Measurements from ENCODE around the gene AGO3. TPM values are rescaled to one million over a fixed set of nuclear protein-coding genes. Genes with fewer than 3 reads are reported as not detected.

Gene AGO3
- total and polyA plus RNA-seq, 2 of the 13 experiments (the other 11 are each of a cell fraction or from before 2014, with no cell fraction given) = 21.2 to 27.1 TPM

DNA sequence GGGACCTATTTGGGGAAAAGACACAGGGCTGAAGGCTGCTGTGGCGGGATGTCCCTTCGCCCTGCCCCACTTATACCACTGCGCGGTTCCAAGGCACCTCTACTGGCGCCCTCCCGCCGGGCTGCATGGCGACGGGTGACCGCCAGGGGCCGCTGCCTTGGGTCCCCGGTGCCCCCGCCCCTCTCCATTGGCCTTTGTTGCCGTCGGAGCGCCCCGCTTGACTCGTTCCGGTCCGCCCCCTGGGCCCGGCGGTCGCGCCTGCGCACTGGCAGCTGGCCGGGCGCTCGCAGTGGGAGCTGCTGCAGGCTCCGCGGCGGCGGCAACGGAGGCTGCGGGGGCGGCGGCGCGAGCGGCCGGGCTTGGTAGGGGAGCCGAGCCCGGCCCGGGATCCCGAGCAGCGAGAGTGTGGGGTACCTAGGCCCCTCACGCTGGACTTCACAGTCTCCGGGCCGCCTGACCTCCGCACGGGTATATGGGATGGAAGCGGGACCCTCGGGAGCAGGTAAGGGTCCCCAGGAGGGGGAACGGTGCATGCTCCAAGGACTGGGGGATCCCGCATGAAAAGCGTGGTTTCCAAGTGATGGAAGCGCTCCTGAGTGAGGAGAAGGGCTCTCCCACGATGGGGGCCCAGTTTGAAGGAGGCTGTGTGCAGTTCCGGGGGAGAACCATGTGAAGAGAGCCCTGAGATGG, 47.8 kb upstream of the AGO3 start, which contains the start of gene AGO1 (continued):
- TF ChIP-seq, protein P1, sequence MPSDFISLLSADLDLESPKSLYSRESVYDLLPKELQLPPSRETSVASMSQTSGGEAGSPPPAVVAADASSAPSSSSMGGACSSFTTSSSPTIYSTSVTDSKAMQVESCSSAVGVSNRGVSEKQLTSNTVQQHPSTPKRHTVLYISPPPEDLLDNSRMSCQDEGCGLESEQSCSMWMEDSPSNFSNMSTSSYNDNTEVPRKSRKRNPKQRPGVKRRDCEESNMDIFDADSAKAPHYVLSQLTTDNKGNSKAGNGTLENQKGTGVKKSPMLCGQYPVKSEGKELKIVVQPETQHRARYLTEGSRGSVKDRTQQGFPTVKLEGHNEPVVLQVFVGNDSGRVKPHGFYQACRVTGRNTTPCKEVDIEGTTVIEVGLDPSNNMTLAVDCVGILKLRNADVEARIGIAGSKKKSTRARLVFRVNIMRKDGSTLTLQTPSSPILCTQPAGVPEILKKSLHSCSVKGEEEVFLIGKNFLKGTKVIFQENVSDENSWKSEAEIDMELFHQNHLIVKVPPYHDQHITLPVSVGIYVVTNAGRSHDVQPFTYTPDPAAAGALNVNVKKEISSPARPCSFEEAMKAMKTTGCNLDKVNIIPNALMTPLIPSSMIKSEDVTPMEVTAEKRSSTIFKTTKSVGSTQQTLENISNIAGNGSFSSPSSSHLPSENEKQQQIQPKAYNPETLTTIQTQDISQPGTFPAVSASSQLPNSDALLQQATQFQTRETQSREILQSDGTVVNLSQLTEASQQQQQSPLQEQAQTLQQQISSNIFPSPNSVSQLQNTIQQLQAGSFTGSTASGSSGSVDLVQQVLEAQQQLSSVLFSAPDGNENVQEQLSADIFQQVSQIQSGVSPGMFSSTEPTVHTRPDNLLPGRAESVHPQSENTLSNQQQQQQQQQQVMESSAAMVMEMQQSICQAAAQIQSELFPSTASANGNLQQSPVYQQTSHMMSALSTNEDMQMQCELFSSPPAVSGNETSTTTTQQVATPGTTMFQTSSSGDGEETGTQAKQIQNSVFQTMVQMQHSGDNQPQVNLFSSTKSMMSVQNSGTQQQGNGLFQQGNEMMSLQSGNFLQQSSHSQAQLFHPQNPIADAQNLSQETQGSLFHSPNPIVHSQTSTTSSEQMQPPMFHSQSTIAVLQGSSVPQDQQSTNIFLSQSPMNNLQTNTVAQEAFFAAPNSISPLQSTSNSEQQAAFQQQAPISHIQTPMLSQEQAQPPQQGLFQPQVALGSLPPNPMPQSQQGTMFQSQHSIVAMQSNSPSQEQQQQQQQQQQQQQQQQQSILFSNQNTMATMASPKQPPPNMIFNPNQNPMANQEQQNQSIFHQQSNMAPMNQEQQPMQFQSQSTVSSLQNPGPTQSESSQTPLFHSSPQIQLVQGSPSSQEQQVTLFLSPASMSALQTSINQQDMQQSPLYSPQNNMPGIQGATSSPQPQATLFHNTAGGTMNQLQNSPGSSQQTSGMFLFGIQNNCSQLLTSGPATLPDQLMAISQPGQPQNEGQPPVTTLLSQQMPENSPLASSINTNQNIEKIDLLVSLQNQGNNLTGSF (CRISPR knock-in tag; IDR thresholded peaks at IDR 0.05) = no peak
- TF ChIP-seq HOXA7 (CRISPR knock-in tag; IDR thresholded peaks at IDR 0.05) = no peak
- no peak; the same call in 1 of the 2 replicates for TF ChIP-seq ZNF558 (CRISPR knock-in tag; IDR thresholded peaks at IDR 0.05; ENCODE audit: borderline replicate concordance)
- TF ChIP-seq NR2F6 (IDR thresholded peaks at IDR 0.05) = no peak
- TF ChIP-seq NR2F6 (CRISPR knock-in tag; IDR thresholded peaks at IDR 0.05) = peak; percentile 48; the same call in 1 of the 2 replicates
- TF ChIP-seq RFX5 (IDR thresholded peaks at IDR 0.05; ENCODE audit: low read depth, low read length) = no peak
- TF ChIP-seq, protein P2, sequence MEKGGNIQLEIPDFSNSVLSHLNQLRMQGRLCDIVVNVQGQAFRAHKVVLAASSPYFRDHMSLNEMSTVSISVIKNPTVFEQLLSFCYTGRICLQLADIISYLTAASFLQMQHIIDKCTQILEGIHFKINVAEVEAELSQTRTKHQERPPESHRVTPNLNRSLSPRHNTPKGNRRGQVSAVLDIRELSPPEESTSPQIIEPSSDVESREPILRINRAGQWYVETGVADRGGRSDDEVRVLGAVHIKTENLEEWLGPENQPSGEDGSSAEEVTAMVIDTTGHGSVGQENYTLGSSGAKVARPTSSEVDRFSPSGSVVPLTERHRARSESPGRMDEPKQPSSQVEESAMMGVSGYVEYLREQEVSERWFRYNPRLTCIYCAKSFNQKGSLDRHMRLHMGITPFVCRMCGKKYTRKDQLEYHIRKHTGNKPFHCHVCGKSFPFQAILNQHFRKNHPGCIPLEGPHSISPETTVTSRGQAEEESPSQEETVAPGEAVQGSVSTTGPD (CRISPR knock-in tag; IDR thresholded peaks at IDR 0.05) = no peak
- TF ChIP-seq ZNF333 (CRISPR knock-in tag; IDR thresholded peaks at IDR 0.05; ENCODE audit: borderline replicate concordance) = no peak
- TF ChIP-seq, protein P3, sequence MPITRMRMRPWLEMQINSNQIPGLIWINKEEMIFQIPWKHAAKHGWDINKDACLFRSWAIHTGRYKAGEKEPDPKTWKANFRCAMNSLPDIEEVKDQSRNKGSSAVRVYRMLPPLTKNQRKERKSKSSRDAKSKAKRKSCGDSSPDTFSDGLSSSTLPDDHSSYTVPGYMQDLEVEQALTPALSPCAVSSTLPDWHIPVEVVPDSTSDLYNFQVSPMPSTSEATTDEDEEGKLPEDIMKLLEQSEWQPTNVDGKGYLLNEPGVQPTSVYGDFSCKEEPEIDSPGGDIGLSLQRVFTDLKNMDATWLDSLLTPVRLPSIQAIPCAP (CRISPR knock-in tag; IDR thresholded peaks at IDR 0.05; ENCODE audit: low read depth) = no peak
- TF ChIP-seq NAIF1 (CRISPR knock-in tag; IDR thresholded peaks at IDR 0.05; ENCODE audit: borderline replicate concordance) = no peak
- TF ChIP-seq ZNF878 (CRISPR knock-in tag; IDR thresholded peaks at IDR 0.05) = no peak
- TF ChIP-seq PHB2 (IDR thresholded peaks at IDR 0.05; ENCODE audit: partially characterized antibody) = no peak
- TF ChIP-seq, protein P4, sequence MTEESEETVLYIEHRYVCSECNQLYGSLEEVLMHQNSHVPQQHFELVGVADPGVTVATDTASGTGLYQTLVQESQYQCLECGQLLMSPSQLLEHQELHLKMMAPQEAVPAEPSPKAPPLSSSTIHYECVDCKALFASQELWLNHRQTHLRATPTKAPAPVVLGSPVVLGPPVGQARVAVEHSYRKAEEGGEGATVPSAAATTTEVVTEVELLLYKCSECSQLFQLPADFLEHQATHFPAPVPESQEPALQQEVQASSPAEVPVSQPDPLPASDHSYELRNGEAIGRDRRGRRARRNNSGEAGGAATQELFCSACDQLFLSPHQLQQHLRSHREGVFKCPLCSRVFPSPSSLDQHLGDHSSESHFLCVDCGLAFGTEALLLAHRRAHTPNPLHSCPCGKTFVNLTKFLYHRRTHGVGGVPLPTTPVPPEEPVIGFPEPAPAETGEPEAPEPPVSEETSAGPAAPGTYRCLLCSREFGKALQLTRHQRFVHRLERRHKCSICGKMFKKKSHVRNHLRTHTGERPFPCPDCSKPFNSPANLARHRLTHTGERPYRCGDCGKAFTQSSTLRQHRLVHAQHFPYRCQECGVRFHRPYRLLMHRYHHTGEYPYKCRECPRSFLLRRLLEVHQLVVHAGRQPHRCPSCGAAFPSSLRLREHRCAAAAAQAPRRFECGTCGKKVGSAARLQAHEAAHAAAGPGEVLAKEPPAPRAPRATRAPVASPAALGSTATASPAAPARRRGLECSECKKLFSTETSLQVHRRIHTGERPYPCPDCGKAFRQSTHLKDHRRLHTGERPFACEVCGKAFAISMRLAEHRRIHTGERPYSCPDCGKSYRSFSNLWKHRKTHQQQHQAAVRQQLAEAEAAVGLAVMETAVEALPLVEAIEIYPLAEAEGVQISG (CRISPR knock-in tag; IDR thresholded peaks at IDR 0.05) = peak; percentile 92
- TF ChIP-seq ZNF747 (CRISPR knock-in tag; IDR thresholded peaks at IDR 0.05; ENCODE audit: borderline replicate concordance) = no peak
- no peak for TF ChIP-seq ZNF589 (CRISPR knock-in tag; conservative IDR thresholded peaks at IDR 0.05)
- TF ChIP-seq ZNF17 (CRISPR knock-in tag; IDR thresholded peaks at IDR 0.05) = no peak
- peak; percentile 70; the same call in 1 of the 3 replicates for TF ChIP-seq MXI1 (IDR thresholded peaks at IDR 0.05; ENCODE audit: borderline replicate concordance, low read depth, low read length)
- TF ChIP-seq, protein P5, sequence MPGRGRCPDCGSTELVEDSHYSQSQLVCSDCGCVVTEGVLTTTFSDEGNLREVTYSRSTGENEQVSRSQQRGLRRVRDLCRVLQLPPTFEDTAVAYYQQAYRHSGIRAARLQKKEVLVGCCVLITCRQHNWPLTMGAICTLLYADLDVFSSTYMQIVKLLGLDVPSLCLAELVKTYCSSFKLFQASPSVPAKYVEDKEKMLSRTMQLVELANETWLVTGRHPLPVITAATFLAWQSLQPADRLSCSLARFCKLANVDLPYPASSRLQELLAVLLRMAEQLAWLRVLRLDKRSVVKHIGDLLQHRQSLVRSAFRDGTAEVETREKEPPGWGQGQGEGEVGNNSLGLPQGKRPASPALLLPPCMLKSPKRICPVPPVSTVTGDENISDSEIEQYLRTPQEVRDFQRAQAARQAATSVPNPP (CRISPR knock-in tag; IDR thresholded peaks at IDR 0.05) = no peak
